H9 (cell line): ENCODE measurements around the gene SSTR4. TPM values are rescaled to one million over a fixed set of nuclear protein-coding genes. Genes with fewer than 3 reads are reported as not detected.

Experiments used
- DNase-seq: peaks from one replicate; pipeline ENCODE4 v3.0.0-alpha.2; 2017
- H2AFZ ChIP-seq: one replicate; pipeline ENCODE4 v1.6.1; 2013; ENCODE audit warnings: mild to moderate bottlenecking, low read length, control low read depth, moderate library complexity
- H2AK5ac ChIP-seq: 2 replicates; pipeline ENCODE4 v1.6.1; 2013; ENCODE audit warnings: low read length, control low read depth, mixed read lengths; ENCODE audit not compliant: insufficient read length
- H2BK120ac ChIP-seq: one replicate; pipeline ENCODE4 v1.6.1; 2013; ENCODE audit warnings: low read depth, mild to moderate bottlenecking, low read length, control low read depth, inconsistent platforms; ENCODE audit not compliant: poor library complexity, severe bottlenecking
- H2BK12ac ChIP-seq: 2 replicates; pipeline ENCODE4 v1.6.1; 2013; ENCODE audit warnings: low read length, control low read depth, mixed read lengths, low read depth; ENCODE audit not compliant: insufficient read length
- H2BK15ac ChIP-seq: 2 replicates; pipeline ENCODE4 v1.6.1; 2013; ENCODE audit warnings: low read depth, low read length, control low read depth
- H2BK20ac ChIP-seq: one replicate; pipeline ENCODE4 v1.6.1; 2013; ENCODE audit warnings: low read depth, mild to moderate bottlenecking, low read length, control low read depth, inconsistent platforms; ENCODE audit not compliant: poor library complexity, severe bottlenecking
- H2BK5ac ChIP-seq: 2 replicates; pipeline ENCODE4 v1.6.1; 2013; ENCODE audit warnings: low read length, control low read depth, mixed read lengths; ENCODE audit not compliant: insufficient read length
- H3K14ac ChIP-seq: 2 replicates; pipeline ENCODE4 v1.6.1; 2013; ENCODE audit warnings: low read length, control low read depth; ENCODE audit not compliant: insufficient read depth
- H3K18ac ChIP-seq: 2 replicates; pipeline ENCODE4 v1.6.1; 2013; ENCODE audit warnings: low read depth, mild to moderate bottlenecking, mixed read lengths, low read length, control low read depth; ENCODE audit not compliant: insufficient read length
- H3K23ac ChIP-seq: 2 replicates; pipeline ENCODE4 v1.6.1; 2013; ENCODE audit warnings: low read length, control low read depth, mixed read lengths, low read depth; ENCODE audit not compliant: insufficient read length
- H3K23me2 ChIP-seq: 2 replicates; pipeline ENCODE4 v1.6.1; 2013; ENCODE audit warnings: low read depth, mild to moderate bottlenecking, mixed read lengths, low read length, control low read depth; ENCODE audit not compliant: insufficient read length, poor library complexity, severe bottlenecking
- H3K27ac ChIP-seq: 2 replicates; pipeline ENCODE4 v1.5.1; 2013; ENCODE audit warnings: low read length, control low read depth, mixed read lengths, low read depth; ENCODE audit not compliant: insufficient read length
- H3K27me3 ChIP-seq: 2 replicates; pipeline ENCODE4 v1.6.1; 2013; ENCODE audit warnings: low read length, control low read depth, inconsistent platforms; ENCODE audit not compliant: insufficient read depth
- H3K4ac ChIP-seq: 2 replicates; pipeline ENCODE4 v1.6.1; 2013; ENCODE audit warnings: low read depth, mild to moderate bottlenecking, control low read depth, inconsistent platforms, low read length, moderate library complexity
- H3K4me1 ChIP-seq: 2 replicates; pipeline ENCODE4 v1.6.1; 2013; ENCODE audit warnings: low read length, control low read depth, inconsistent platforms; ENCODE audit not compliant: insufficient read depth
- H3K4me2 ChIP-seq: 2 replicates; pipeline ENCODE4 v1.6.1; 2013; ENCODE audit warnings: low read length, control low read depth, mixed read lengths; ENCODE audit not compliant: insufficient read length, insufficient read depth
- H3K56ac ChIP-seq: 2 replicates; pipeline ENCODE4 v1.6.1; 2013; ENCODE audit warnings: low read depth, mild to moderate bottlenecking, mixed read lengths, low read length, control low read depth; ENCODE audit not compliant: insufficient read length
- H3K79me1 ChIP-seq: 2 replicates; pipeline ENCODE4 v1.6.1; 2013; ENCODE audit warnings: low read depth, mild to moderate bottlenecking, moderate library complexity, low read length, control low read depth, inconsistent platforms; ENCODE audit not compliant: insufficient read depth, poor library complexity, severe bottlenecking
- H3K79me2 ChIP-seq: 2 replicates; pipeline ENCODE4 v1.6.1; 2013; ENCODE audit warnings: low read length, control low read depth, inconsistent platforms; ENCODE audit not compliant: insufficient read depth
- H3K9ac ChIP-seq: 2 replicates; pipeline ENCODE4 v1.6.1; 2013; ENCODE audit warnings: low read length, control low read depth, mixed read lengths; ENCODE audit not compliant: insufficient read length; ENCODE audit errors: extremely low read depth
- H3K9me3 ChIP-seq: one replicate; pipeline ENCODE4 v1.6.1; 2013; ENCODE audit warnings: low read depth, low read length, inconsistent platforms; ENCODE audit not compliant: control insufficient read depth
- H3T11ph ChIP-seq: one replicate; pipeline ENCODE4 v1.6.1; 2013; ENCODE audit warnings: mild to moderate bottlenecking, low read length, control low read depth, inconsistent platforms
- H4K20me1 ChIP-seq: one replicate; pipeline ENCODE4 v1.6.1; 2013; ENCODE audit not compliant: control insufficient read depth, insufficient read length, insufficient read depth
- H4K5ac ChIP-seq: 2 replicates; pipeline ENCODE4 v1.6.1; 2013; ENCODE audit warnings: low read depth, mild to moderate bottlenecking, mixed read lengths, low read length, control low read depth; ENCODE audit not compliant: insufficient read length
- H4K8ac ChIP-seq: replicated peaks from 2 replicates; pipeline ENCODE4 v1.6.1; 2013; ENCODE audit warnings: low read length, control low read depth, mixed read lengths, low read depth; ENCODE audit not compliant: insufficient read length
- H4K91ac ChIP-seq: 2 replicates; pipeline ENCODE4 v1.6.1; 2013; ENCODE audit warnings: low read depth, mild to moderate bottlenecking, moderate library complexity, mixed read lengths, low read length, control low read depth; ENCODE audit not compliant: insufficient read length
- H3K27ac Mint-ChIP-seq, 3 experiments: 2 replicates in 2 of 3; 3 replicates in 1 of 3; pipeline ENCODE4 v1.8.0; 2020 to 2021; ENCODE audit warnings: mixed read lengths in 3 of 3, mild to moderate bottlenecking in 1 of 3, moderate library complexity in 1 of 3
- H3K27me3 Mint-ChIP-seq: 2 replicates; pipeline ENCODE4 v1.8.0; 2021; ENCODE audit warnings: low read depth, mild to moderate bottlenecking, moderate library complexity, mixed read lengths
- H3K36me3 Mint-ChIP-seq, 3 experiments: 2 replicates in 2 of 3; 3 replicates in 1 of 3; pipeline ENCODE4 v1.8.0; 2020 to 2021; ENCODE audit warnings: low read depth in 3 of 3, mixed read lengths in 3 of 3; ENCODE audit not compliant: insufficient read depth in 1 of 3
- H3K4me1 Mint-ChIP-seq, 2 experiments: 2 replicates each; pipeline ENCODE4 v1.8.0; 2020; ENCODE audit warnings: mixed read lengths in 2 of 2
- H3K4me3 Mint-ChIP-seq, 2 experiments: 2 replicates in 1 of 2; 3 replicates in 1 of 2; pipeline ENCODE4 v1.8.0; 2020 to 2021; ENCODE audit warnings: mild to moderate bottlenecking in 2 of 2, mixed read lengths in 2 of 2, moderate library complexity in 1 of 2
- H3K9me3 Mint-ChIP-seq, 2 experiments: 2 replicates in 1 of 2; 3 replicates in 1 of 2; pipeline ENCODE4 v1.8.0; 2020; ENCODE audit warnings: mild to moderate bottlenecking in 2 of 2, mixed read lengths in 2 of 2, moderate library complexity in 1 of 2
- WGBS: extraction: QIAGEN DNeasy Blood & Tissue Kit; methylation state at CpG from one replicate; pipeline ENCODE4 v1.1.7; 2013; ENCODE audit warnings: missing lambda C conversion rate, low lambda C conversion rate, mixed read lengths; ENCODE audit not compliant: insufficient read length; ENCODE audit errors: extremely low coverage; 5-methylcytosine and 5-hydroxymethylcytosine counted together
- total RNA-seq: library from RNA; stranded (reverse); gene quantifications from 2 replicates; pipeline ENCODE4 v1.2.1, GENCODE V29; 2021
- TF ChIP-seq, protein P1 (sequence below): fragments of 200-600 bp; sonication (generic); conservative IDR thresholded peaks from 3 replicates; pipeline ENCODE4 v1.8.0; 2021; ENCODE audit warnings: antibody characterized with exemption, mild to moderate bottlenecking

SSTR4 gene
- total RNA-seq, 1 experiment from 2014 or later, result not detected

DNA sequence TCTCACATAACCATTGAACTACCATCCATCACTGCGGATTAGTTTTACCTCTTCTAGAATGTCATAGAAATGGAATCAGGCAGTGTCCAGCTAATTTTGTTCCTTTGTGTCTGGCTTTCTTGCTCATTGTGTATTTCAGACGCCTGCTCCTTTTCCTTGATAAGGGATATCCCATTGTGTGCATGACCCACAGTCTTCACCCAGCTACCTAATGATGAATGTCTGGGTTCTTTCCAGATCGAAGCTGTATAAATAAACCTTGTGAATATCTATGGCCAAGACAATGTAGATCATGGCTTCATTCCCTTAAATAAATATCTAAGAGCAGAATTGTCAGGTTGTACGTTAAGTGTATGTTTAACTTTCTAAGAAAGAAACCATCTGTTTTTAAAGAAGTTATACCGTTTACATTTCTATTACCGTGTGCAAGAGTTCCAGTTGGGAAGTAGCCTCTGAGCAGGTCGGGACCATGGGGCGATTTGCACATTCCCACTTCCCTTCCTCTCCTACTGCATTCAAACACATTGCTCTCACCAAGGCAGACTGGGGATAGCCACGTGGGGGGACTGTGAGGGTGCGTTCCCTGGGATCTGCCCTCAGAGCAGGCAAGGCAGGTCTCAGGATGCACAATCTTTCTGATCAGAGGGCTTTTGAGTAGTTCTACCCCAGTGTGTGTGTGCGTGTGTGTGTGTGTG is 37.9 kb downstream of the SSTR4 start:
- Histone ChIP-seq H3K9me3 (no peaks in the 10 kb centered on the region), H2AK5ac (no peak overlapping the region), H3K56ac (no peak overlapping the region), H2BK120ac (no peak overlapping the region), H3K4me2 (no peak overlapping the region), H2BK5ac (no peak overlapping the region), H4K91ac (no peak overlapping the region), H2BK20ac (no peak overlapping the region), H3K4me1 (no peaks in the 10 kb centered on the region), H3T11ph (no peak overlapping the region), H3K23me2 (no peaks in the 10 kb centered on the region), H3K14ac (no peak overlapping the region), H4K5ac (no peak overlapping the region), H4K20me1 (no peaks in the 10 kb centered on the region), H3K4ac (no peak overlapping the region), H3K18ac (no peak overlapping the region), H3K79me2 (no peaks in the 10 kb centered on the region), H3K27ac (no peak overlapping the region), H3K9ac (no peak overlapping the region), H3K79me1 (no peaks in the 10 kb centered on the region), H2BK12ac (no peak overlapping the region), H3K27me3 (no peaks in the 10 kb centered on the region), H4K8ac (no peak overlapping the region), H3K23ac (no peak overlapping the region), H2BK15ac (no peak overlapping the region), H2AFZ (no peak overlapping the region)
- Mint-ChIP-seq H3K27ac (no peak overlapping the region), H3K27me3 (no peaks in the 10 kb centered on the region), H3K4me3 (no peak overlapping the region), H3K9me3 (no peaks in the 10 kb centered on the region), H3K4me1 (no peaks in the 10 kb centered on the region), H3K36me3 (no peaks in the 10 kb centered on the region)
- DNase-seq, result no peak
- TF ChIP-seq, protein P1, sequence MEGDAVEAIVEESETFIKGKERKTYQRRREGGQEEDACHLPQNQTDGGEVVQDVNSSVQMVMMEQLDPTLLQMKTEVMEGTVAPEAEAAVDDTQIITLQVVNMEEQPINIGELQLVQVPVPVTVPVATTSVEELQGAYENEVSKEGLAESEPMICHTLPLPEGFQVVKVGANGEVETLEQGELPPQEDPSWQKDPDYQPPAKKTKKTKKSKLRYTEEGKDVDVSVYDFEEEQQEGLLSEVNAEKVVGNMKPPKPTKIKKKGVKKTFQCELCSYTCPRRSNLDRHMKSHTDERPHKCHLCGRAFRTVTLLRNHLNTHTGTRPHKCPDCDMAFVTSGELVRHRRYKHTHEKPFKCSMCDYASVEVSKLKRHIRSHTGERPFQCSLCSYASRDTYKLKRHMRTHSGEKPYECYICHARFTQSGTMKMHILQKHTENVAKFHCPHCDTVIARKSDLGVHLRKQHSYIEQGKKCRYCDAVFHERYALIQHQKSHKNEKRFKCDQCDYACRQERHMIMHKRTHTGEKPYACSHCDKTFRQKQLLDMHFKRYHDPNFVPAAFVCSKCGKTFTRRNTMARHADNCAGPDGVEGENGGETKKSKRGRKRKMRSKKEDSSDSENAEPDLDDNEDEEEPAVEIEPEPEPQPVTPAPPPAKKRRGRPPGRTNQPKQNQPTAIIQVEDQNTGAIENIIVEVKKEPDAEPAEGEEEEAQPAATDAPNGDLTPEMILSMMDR, result no peak
- WGBS, result no CpG with 5 or more reads among the region's 11 CpGs
